GM18867 (cell line): ENCODE measurements around the gene ADD3.
"Not testable (repeated sequence)": the region's sequence is repeated elsewhere in the genome, so short reads cannot be mapped to it uniquely, and the experiment has no call there.

ENCODE experiments used
- ATAC-seq: cut with Tn5 transposase; IDR thresholded peaks from one replicate; pipeline ENCODE4 v1.9.1; 2021; ENCODE audit warnings: mild to moderate bottlenecking, moderate library complexity; ENCODE audit not compliant: unreplicated experiment

ADD3 gene

GRCh38 chr10:110101464-110102144, 93.8 kb downstream of the ADD3 start:
- no peak for ATAC-seq

- no peak for ATAC-seq
These were observed 96.2 kb downstream of the ADD3 start for GRCh38 chr10:110103921-110104461.

GRCh38 chr10:110105873-110106272, 98.1 kb downstream of the ADD3 start:
- ATAC-seq = no peak

- no peak for ATAC-seq
These were observed 99.6 kb downstream of the ADD3 start for GRCh38 chr10:110107430-110107829.

GRCh38 chr10:110107887-110108286, 100.1 kb downstream of the ADD3 start:
- ATAC-seq = no peak

GRCh38 chr10:110109511-110109910, 101.7 kb downstream of the ADD3 start:
- no peak for ATAC-seq

- peak; percentile 75 for ATAC-seq
These were observed 102.6 kb downstream of the ADD3 start for GRCh38 chr10:110110338-110110737.

GRCh38 chr10:110113670-110114337, 106.0 kb downstream of the ADD3 start:
- no peak for ATAC-seq

- not testable (repeated sequence) for ATAC-seq
These were observed 106.9 kb downstream of the ADD3 start for GRCh38 chr10:110114668-110115067.

GRCh38 chr10:110115784-110116520, 108.2 kb downstream of the ADD3 start:
- ATAC-seq = no peak

- no peak for ATAC-seq
These were observed 111.3 kb downstream of the ADD3 start for GRCh38 chr10:110118891-110119621.

GRCh38 chr10:110123594-110123993, 115.8 kb downstream of the ADD3 start:
- no peak for ATAC-seq

GRCh38 chr10:110129490-110129889, 121.7 kb downstream of the ADD3 start:
- no peak for ATAC-seq

GRCh38 chr10:110134917-110135316, 127.1 kb downstream of the ADD3 start:
- ATAC-seq = no peak

- ATAC-seq = not testable (repeated sequence)
These were observed 128.1 kb downstream of the ADD3 start for GRCh38 chr10:110135836-110136235.

GRCh38 chr10:110137142-110137545, 129.4 kb downstream of the ADD3 start:
- ATAC-seq = peak; percentile 65

GRCh38 chr10:110138197-110138812, 130.5 kb downstream of the ADD3 start:
- ATAC-seq = peak; percentile 58

- no peak for ATAC-seq
These were observed 133.4 kb downstream of the ADD3 start for GRCh38 chr10:110141185-110141584.

- no peak for ATAC-seq
These were observed 134.3 kb downstream of the ADD3 start for GRCh38 chr10:110141871-110142635.

GRCh38 chr10:110142965-110143364, 135.2 kb downstream of the ADD3 start:
- ATAC-seq = no peak
